A549 (cell line): Measurements from ENCODE around the gene TRIP13. TPM values are rescaled to one million over a fixed set of nuclear protein-coding genes. Genes with fewer than 3 reads are reported as not detected.

Experiments
- ATAC-seq, 2 experiments: fragments of 200-7000 bp in 1 of 2; fragments of >200 bp in 1 of 2; cut with Nextera tagmentation in 1 of 2; cut with Tn5 transposase in 1 of 2; 3 replicates each; pipeline versions ENCODE4 v1.8.0 to v1.9.1; 2018 to 2020; ENCODE audit warnings: mild to moderate bottlenecking in 1 of 2, moderate library complexity in 1 of 2
- CTCF ChIA-PET: fragments of 300-600 bp; sonication (Branson Sonifier 250); formaldehyde crosslinking; extraction: SDS; loops from one replicate; lab custom pipeline; 2021; ENCODE audit warnings: antibody characterized with exemption, inconsistent platforms; lab: Yijun Ruan, JAX
- POLR2A ChIA-PET: fragments of 350-600 bp; formaldehyde crosslinking; extraction: SDS; loops from one replicate; lab custom pipeline; 2021; ENCODE audit warnings: antibody characterized with exemption, inconsistent platforms; lab: Yijun Ruan, JAX
- DNase-seq, 2 experiments: peaks; one replicate each; pipeline versions ENCODE4 v3.0.0 to v3.0.0-alpha.2; 2011 to 2016; ENCODE audit warnings: low read depth in 1 of 2, low spot score in 1 of 2
- FAIRE-seq: peaks from 2 replicates; lab custom pipeline; 2011; peaks lifted over from hg19 to GRCh38; lab: Jason Lieb, UNC
- H3K27ac ChIP-seq, 2 experiments: fragments of >200 bp; sonication (Bioruptor Twin); formaldehyde crosslinking; 3 replicates each; pipeline ENCODE4 v1.5.1; 2016 to 2017
- H3K4me1 ChIP-seq: fragments of >200 bp; sonication (Bioruptor Twin); formaldehyde crosslinking; 3 replicates; pipeline ENCODE4 v1.6.1; 2016
- H3K4me2 ChIP-seq: fragments of >200 bp; sonication (Bioruptor Twin); formaldehyde crosslinking; 3 replicates; pipeline ENCODE4 v1.6.1; 2016
- H3K4me3 ChIP-seq: fragments of >200 bp; sonication (Bioruptor Twin); formaldehyde crosslinking; 3 replicates; pipeline ENCODE4 v1.5.1; 2016
- H3K9me3 ChIP-seq: fragments of >200 bp; sonication (Bioruptor Twin); formaldehyde crosslinking; 3 replicates; pipeline ENCODE4 v1.6.1; 2016
- CHD2 ChIP-seq: fragments of 150-350 bp; IDR thresholded peaks from 2 replicates; pipeline ENCODE4 v1.6.1; 2014; ENCODE audit warnings: low read length; ENCODE audit not compliant: partially characterized antibody
- CHD4 ChIP-seq: fragments of 200-600 bp; sonication (generic); IDR thresholded peaks from 2 replicates; pipeline ENCODE4 v1.6.1; 2016; ENCODE audit warnings: antibody characterized with exemption, mild to moderate bottlenecking, borderline replicate concordance
- EP300 ChIP-seq, 2 experiments: fragments of >200 bp; sonication (Bioruptor Twin); formaldehyde crosslinking; IDR thresholded peaks; 2 replicates in 1 of 2; 3 replicates in 1 of 2; pipeline ENCODE4 v1.6.1; 2016 to 2017
- FOXS1 ChIP-seq: fragments of 250-450 bp; sonication (Bioruptor Pico); IDR thresholded peaks from 2 replicates; pipeline ENCODE4 v1.5.0; 2020; ENCODE audit warnings: mild to moderate bottlenecking, moderate library complexity
- GATA3 ChIP-seq: IDR thresholded peaks from 2 replicates; pipeline ENCODE4 v1.6.1; 2012; ENCODE audit warnings: borderline replicate concordance
- HEYL ChIP-seq: fragments of 250-450 bp; sonication (Bioruptor Pico); IDR thresholded peaks from 2 replicates; pipeline ENCODE4 v1.8.0; 2021; ENCODE audit warnings: mild to moderate bottlenecking, moderate library complexity
- HOXB13 ChIP-seq: fragments of 250-450 bp; sonication (Bioruptor Pico); IDR thresholded peaks from 2 replicates; pipeline ENCODE4 v1.5.0; 2020; ENCODE audit warnings: low read depth, mild to moderate bottlenecking, moderate library complexity
- HOXB5 ChIP-seq: fragments of 250-450 bp; sonication (Bioruptor Pico); IDR thresholded peaks from 2 replicates; pipeline ENCODE4 v1.5.0; 2020; ENCODE audit warnings: mild to moderate bottlenecking, moderate library complexity
- JUN ChIP-seq, 2 experiments: fragments of >200 bp; sonication (Bioruptor Twin); formaldehyde crosslinking; IDR thresholded peaks; 2 replicates in 1 of 2; 3 replicates in 1 of 2; pipeline ENCODE4 v1.6.1; 2016 to 2017
- JUNB ChIP-seq: fragments of >200 bp; sonication (Bioruptor Twin); formaldehyde crosslinking; IDR thresholded peaks from 2 replicates; pipeline ENCODE4 v1.6.1; 2016
- KDM5A ChIP-seq: fragments of 200-600 bp; sonication (generic); IDR thresholded peaks from 2 replicates; pipeline ENCODE4 v1.6.1; 2016; ENCODE audit warnings: antibody characterized with exemption, mild to moderate bottlenecking
- MAZ ChIP-seq: fragments of 150-350 bp; IDR thresholded peaks from 2 replicates; pipeline ENCODE4 v1.6.1; 2014; ENCODE audit warnings: antibody characterized with exemption, low read depth, low read length, borderline replicate concordance
- PHF8 ChIP-seq: fragments of 200-600 bp; sonication (generic); IDR thresholded peaks from 2 replicates; pipeline ENCODE4 v1.6.1; 2016; ENCODE audit warnings: low read depth, mild to moderate bottlenecking, antibody characterized with exemption, moderate library complexity, borderline replicate concordance
- POLR2A ChIP-seq: IDR thresholded peaks from 2 replicates; pipeline ENCODE4 v1.6.1; 2012; ENCODE audit warnings: mild to moderate bottlenecking, low read length
- RARB ChIP-seq: fragments of 250-450 bp; sonication (Bioruptor Pico); IDR thresholded peaks from 2 replicates; pipeline ENCODE4 v1.8.0; 2021; ENCODE audit warnings: mild to moderate bottlenecking, moderate library complexity
- RCOR1 ChIP-seq: fragments of 150-350 bp; IDR thresholded peaks from 2 replicates; pipeline ENCODE4 v1.6.1; 2014; ENCODE audit warnings: antibody characterized with exemption, low read length, low read depth
- RFX5 ChIP-seq: fragments of 450-650 bp; IDR thresholded peaks from 2 replicates; pipeline ENCODE4 v1.7.1; 2014; ENCODE audit warnings: antibody characterized with exemption, mild to moderate bottlenecking, moderate library complexity
- RNF2 ChIP-seq: fragments of 200-600 bp; sonication (generic); IDR thresholded peaks from 2 replicates; pipeline ENCODE4 v1.6.1; 2016; ENCODE audit warnings: low read depth, mild to moderate bottlenecking, antibody characterized with exemption, moderate library complexity, borderline replicate concordance
- ZC3H11A ChIP-seq: fragments of 450-650 bp; IDR thresholded peaks from 2 replicates; pipeline ENCODE4 v1.6.1; 2014; ENCODE audit warnings: antibody characterized with exemption, mild to moderate bottlenecking
- ZFP36 ChIP-seq: fragments of 450-650 bp; IDR thresholded peaks from 2 replicates; pipeline ENCODE4 v1.6.1; 2014; ENCODE audit warnings: borderline replicate concordance; ENCODE audit not compliant: partially characterized antibody
- ZNF302 ChIP-seq: fragments of 250-450 bp; sonication (Bioruptor Pico); IDR thresholded peaks from 2 replicates; pipeline ENCODE4 v1.9.0; 2021; ENCODE audit warnings: inconsistent platforms, mild to moderate bottlenecking, moderate library complexity
- WGBS: methylation state at CpG from one replicate; pipeline ENCODE4 v1.1.6; 2017; ENCODE audit errors: missing lambda C conversion rate; 5-methylcytosine and 5-hydroxymethylcytosine counted together
- polyA plus RNA-seq, 4 experiments: library from polyadenylated mRNA; depleted of rRNA in 3 of 4; stranded (reverse); fragments of >200 nt; fragmentation: RNase III in 1 of 4; extraction: RNeasy Plus Mini Kit Qiagen cat#74134 plus additional on column Dnase treatment in 1 of 4; gene quantifications; 2 replicates in 3 of 4; 3 replicates in 1 of 4; pipeline ENCODE4 v1.2.3, GENCODE V29; 2011 to 2017
- TF ChIP-seq, protein P1 (sequence below): IDR thresholded peaks from 2 replicates; pipeline ENCODE4 v1.6.1; 2012
- TF ChIP-seq, protein P2 (sequence below): IDR thresholded peaks from 2 replicates; pipeline ENCODE4 v1.6.1; 2012; ENCODE audit warnings: low read depth, borderline replicate concordance
- TF ChIP-seq, protein P3 (sequence below): fragments of 250-450 bp; sonication (Bioruptor Pico); IDR thresholded peaks from 2 replicates; pipeline ENCODE4 v1.5.0; 2020; ENCODE audit warnings: low read depth, mild to moderate bottlenecking, moderate library complexity
- TF ChIP-seq, protein P4 (sequence below): fragments of >200 bp; sonication (Bioruptor Twin); formaldehyde crosslinking; IDR thresholded peaks from 2 replicates; pipeline ENCODE4 v1.6.1; 2016
- TF ChIP-seq, protein P5 (sequence below): fragments of 450-650 bp; IDR thresholded peaks from 2 replicates; pipeline ENCODE4 v1.6.1; 2014; ENCODE audit warnings: antibody characterized with exemption
- TF ChIP-seq, protein P6 (sequence below): fragments of 150-350 bp; IDR thresholded peaks from 2 replicates; pipeline ENCODE4 v1.6.1; 2014; ENCODE audit warnings: low read depth, mild to moderate bottlenecking, low read length
- TF ChIP-seq, protein P7 (sequence below): fragments of 250-450 bp; sonication (Bioruptor Pico); IDR thresholded peaks from 2 replicates; pipeline ENCODE4 v1.5.0; 2021; ENCODE audit warnings: mild to moderate bottlenecking, moderate library complexity, borderline replicate concordance

TRIP13 gene
- polyA plus RNA-seq, 2 of the 4 experiments (the other 2 are of a cell fraction): 54.0 to 62.4 TPM

DNA sequence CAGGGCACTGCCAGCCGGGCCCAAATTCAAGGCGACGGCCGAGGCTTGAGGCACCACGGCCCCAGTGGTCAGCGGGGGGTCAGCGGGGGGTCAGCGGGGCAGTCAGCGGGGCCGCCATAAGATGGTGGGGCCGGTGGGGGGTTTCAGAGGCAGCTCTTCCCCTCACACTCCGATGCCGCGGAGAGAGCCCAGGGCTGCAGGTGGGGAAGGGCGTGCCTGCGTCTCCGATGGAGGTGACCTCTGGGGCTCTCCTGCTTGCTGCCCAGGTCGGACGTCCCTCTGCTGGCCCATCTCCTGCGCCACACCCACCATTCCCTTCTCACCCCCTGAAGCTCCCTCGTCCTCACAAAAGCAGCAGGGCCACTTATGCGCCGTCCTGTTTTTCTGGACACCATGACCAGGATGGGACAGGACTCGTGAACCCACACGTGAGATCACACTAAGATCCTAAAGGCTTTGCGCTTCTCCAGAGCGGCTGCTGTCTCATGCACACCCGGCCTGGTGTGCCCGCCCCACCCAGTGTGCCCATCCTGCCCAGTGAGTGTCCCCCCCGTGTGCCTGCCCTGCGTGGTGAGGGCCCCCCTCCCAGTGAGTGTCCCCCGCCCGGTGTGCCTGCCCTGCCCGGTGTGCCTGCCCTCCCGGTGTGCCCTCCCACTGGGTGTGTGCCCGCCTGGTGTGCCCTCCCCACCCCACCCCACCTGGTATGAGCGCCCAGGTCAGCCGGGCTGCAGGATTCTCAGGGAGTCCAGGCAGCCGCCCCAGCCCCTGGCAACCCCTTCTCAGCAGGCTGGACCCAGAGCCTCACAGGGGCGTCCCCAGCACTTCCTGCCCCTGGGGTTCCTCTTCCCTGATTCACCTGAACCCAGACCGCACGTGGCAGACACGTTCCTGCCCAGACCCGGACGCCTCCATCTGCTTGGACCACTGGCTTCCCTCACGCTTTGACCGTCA lies 67.2 kb downstream of the TRIP13 start:
- WGBS: 91% methylated on average over 29 of the region's 47 CpGs
- POLR2A ChIA-PET: no interaction called here
- CTCF ChIA-PET: no interaction called here
- H3K4me2 ChIP-seq: peak overlapping the region; percentile 54; the same call in 2 of the 3 replicates
- FAIRE-seq: no peak
- H3K27ac ChIP-seq: peak overlapping the region; percentile 49 to 89; a peak in 4 of 6 replicates
- H3K9me3 ChIP-seq: no peaks in the 10 kb centered on the region
- H3K4me3 ChIP-seq: no peak overlapping the region
- ATAC-seq: no peak
- TF ChIP-seq ZC3H11A (no peak), GATA3 (no peak), CHD2 (no peak), PHF8 (no peak), RFX5 (no peak), JUN (IDR thresholded peaks at IDR 0.05) (no peak), JUNB (no peak), RCOR1 (no peak), HOXB13 (CRISPR knock-in tag) (no peak), RNF2 (no peak), HEYL (no peak), EP300 (IDR thresholded peaks at IDR 0.05) (no peak), HOXB5 (CRISPR knock-in tag) (no peak)
- TF ChIP-seq, protein P1, sequence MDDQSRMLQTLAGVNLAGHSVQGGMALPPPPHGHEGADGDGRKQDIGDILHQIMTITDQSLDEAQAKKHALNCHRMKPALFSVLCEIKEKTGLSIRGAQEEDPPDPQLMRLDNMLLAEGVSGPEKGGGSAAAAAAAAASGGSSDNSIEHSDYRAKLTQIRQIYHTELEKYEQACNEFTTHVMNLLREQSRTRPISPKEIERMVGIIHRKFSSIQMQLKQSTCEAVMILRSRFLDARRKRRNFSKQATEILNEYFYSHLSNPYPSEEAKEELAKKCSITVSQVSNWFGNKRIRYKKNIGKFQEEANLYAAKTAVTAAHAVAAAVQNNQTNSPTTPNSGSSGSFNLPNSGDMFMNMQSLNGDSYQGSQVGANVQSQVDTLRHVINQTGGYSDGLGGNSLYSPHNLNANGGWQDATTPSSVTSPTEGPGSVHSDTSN: no peak
- TF ChIP-seq, protein P2, sequence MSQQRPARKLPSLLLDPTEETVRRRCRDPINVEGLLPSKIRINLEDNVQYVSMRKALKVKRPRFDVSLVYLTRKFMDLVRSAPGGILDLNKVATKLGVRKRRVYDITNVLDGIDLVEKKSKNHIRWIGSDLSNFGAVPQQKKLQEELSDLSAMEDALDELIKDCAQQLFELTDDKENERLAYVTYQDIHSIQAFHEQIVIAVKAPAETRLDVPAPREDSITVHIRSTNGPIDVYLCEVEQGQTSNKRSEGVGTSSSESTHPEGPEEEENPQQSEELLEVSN: no peak
- TF ChIP-seq, protein P3, sequence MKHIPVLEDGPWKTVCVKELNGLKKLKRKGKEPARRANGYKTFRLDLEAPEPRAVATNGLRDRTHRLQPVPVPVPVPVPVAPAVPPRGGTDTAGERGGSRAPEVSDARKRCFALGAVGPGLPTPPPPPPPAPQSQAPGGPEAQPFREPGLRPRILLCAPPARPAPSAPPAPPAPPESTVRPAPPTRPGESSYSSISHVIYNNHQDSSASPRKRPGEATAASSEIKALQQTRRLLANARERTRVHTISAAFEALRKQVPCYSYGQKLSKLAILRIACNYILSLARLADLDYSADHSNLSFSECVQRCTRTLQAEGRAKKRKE (CRISPR knock-in tag): no peak
- peaks cover 61% of the 10 kb centered on the region for H3K4me1 ChIP-seq
- no peak for DNase-seq

DNA sequence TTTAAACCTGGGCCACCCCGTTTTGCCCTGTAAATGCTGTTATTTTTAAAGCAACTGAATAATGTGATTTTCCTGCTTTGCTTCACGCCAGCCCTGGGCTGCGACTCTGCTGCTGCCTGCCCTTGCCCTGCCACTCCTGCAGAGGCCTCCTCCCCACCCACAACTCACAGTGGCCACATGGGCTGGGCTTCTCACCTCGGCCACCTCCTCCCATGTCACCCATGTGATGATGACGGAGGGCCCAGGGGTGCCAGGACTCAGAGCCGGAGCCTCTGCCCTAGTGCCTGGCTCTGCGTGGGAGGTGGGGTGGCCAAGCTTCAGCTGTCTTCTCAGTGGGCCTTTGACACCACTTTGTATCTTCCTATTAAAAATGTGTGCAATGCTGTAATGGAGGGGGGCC lies 67.9 kb downstream of the TRIP13 start:
- ChIA-PET CTCF (interaction anchor here (0.6 to 1.5 kb wide), 2 partner anchors 207 to 683 kb away, joined by 3 to 5 read pairs; no protein-coding TSS in a partner anchor), POLR2A (no interaction called here)
- peak overlapping the region; percentile 40 to 89; a peak in 4 of 6 replicates for H3K27ac ChIP-seq
- no peak overlapping the region for H3K4me3 ChIP-seq
- 78% methylated on average over 7 of the region's 7 CpGs for WGBS
- ATAC-seq (no peak), FAIRE-seq (no peak), DNase-seq (no peak)
- H3K4me1 ChIP-seq: peaks cover 58% of the 10 kb centered on the region
- peak overlapping the region; percentile 23; the same call in 1 of the 3 replicates for H3K4me2 ChIP-seq
- no peaks in the 10 kb centered on the region for H3K9me3 ChIP-seq
- TF ChIP-seq POLR2A (no peak), ZFP36 (no peak), ZNF302 (CRISPR knock-in tag) (no peak), JUNB (no peak), RFX5 (no peak), CHD4 (no peak), RARB (CRISPR knock-in tag) (no peak), HEYL (no peak), GATA3 (no peak), KDM5A (no peak), RCOR1 (no peak), MAZ (no peak), FOXS1 (CRISPR knock-in tag) (no peak)
- TF ChIP-seq, protein P3 (CRISPR knock-in tag): no peak
- TF ChIP-seq, protein P4, sequence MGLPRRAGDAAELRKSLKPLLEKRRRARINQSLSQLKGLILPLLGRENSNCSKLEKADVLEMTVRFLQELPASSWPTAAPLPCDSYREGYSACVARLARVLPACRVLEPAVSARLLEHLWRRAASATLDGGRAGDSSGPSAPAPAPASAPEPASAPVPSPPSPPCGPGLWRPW: no peak
- TF ChIP-seq, protein P5, sequence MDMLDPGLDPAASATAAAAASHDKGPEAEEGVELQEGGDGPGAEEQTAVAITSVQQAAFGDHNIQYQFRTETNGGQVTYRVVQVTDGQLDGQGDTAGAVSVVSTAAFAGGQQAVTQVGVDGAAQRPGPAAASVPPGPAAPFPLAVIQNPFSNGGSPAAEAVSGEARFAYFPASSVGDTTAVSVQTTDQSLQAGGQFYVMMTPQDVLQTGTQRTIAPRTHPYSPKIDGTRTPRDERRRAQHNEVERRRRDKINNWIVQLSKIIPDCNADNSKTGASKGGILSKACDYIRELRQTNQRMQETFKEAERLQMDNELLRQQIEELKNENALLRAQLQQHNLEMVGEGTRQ: no peak
- TF ChIP-seq, protein P6, sequence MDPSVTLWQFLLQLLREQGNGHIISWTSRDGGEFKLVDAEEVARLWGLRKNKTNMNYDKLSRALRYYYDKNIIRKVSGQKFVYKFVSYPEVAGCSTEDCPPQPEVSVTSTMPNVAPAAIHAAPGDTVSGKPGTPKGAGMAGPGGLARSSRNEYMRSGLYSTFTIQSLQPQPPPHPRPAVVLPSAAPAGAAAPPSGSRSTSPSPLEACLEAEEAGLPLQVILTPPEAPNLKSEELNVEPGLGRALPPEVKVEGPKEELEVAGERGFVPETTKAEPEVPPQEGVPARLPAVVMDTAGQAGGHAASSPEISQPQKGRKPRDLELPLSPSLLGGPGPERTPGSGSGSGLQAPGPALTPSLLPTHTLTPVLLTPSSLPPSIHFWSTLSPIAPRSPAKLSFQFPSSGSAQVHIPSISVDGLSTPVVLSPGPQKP: no peak
- TF ChIP-seq, protein P7, sequence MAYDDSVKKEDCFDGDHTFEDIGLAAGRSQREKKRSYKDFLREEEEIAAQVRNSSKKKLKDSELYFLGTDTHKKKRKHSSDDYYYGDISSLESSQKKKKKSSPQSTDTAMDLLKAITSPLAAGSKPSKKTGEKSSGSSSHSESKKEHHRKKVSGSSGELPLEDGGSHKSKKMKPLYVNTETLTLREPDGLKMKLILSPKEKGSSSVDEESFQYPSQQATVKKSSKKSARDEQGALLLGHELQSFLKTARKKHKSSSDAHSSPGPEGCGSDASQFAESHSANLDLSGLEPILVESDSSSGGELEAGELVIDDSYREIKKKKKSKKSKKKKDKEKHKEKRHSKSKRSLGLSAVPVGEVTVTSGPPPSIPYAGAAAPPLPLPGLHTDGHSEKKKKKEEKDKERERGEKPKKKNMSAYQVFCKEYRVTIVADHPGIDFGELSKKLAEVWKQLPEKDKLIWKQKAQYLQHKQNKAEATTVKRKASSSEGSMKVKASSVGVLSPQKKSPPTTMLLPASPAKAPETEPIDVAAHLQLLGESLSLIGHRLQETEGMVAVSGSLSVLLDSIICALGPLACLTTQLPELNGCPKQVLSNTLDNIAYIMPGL (CRISPR knock-in tag): no peak
